ENCODE data around the gene IFIT3.
"Not testable (repeated sequence)": the region's sequence is repeated elsewhere in the genome, so short reads cannot be mapped to it uniquely, and the experiment has no call there.

The IFIT3 gene

GRCh38 chr10:89304026-89304425, 23.8 kb upstream of the IFIT3 start:
- in situ Hi-C loops (cut with MboI; ENCODE audit: low sequenced_read_pairs), result no loop called here

GRCh38 chr10:89304446-89304845, 23.4 kb upstream of the IFIT3 start:
- in situ Hi-C loops (cut with MboI; ENCODE audit: low sequenced_read_pairs), result no loop called here

- in situ Hi-C loops (cut with MboI; ENCODE audit: low sequenced_read_pairs), result no loop called here
Observed at GRCh38 chr10:89304925-89305324, 22.9 kb upstream of the IFIT3 start.

- in situ Hi-C loops (cut with MboI; ENCODE audit: low sequenced_read_pairs), result no loop called here
Observed at GRCh38 chr10:89305766-89306433, 21.9 kb upstream of the IFIT3 start.

- in situ Hi-C loops (cut with MboI; ENCODE audit: low sequenced_read_pairs), result no loop called here
Observed at GRCh38 chr10:89306434-89307268, 21.1 kb upstream of the IFIT3 start.

GRCh38 chr10:89307269-89307577, 20.6 kb upstream of the IFIT3 start:
- in situ Hi-C loops (cut with MboI; ENCODE audit: low sequenced_read_pairs), result no loop called here

- in situ Hi-C loops (cut with MboI; ENCODE audit: low sequenced_read_pairs), result no loop called here
Observed at GRCh38 chr10:89308266-89308665, 19.5 kb upstream of the IFIT3 start.

- in situ Hi-C loops (cut with MboI; ENCODE audit: low sequenced_read_pairs), result no loop called here
Observed at GRCh38 chr10:89308736-89309135, 19.1 kb upstream of the IFIT3 start.

GRCh38 chr10:89309156-89310055, 18.4 kb upstream of the IFIT3 start:
- in situ Hi-C loops (cut with MboI; ENCODE audit: low sequenced_read_pairs), result no loop called here

- in situ Hi-C loops (cut with MboI; ENCODE audit: low sequenced_read_pairs), result no loop called here
Observed at GRCh38 chr10:89310056-89310893, 17.5 kb upstream of the IFIT3 start.

- in situ Hi-C loops (cut with MboI; ENCODE audit: low sequenced_read_pairs), result no loop called here
Observed at GRCh38 chr10:89312973-89313372, 14.8 kb upstream of the IFIT3 start.

- in situ Hi-C loops (cut with MboI; ENCODE audit: low sequenced_read_pairs), result no loop called here
Observed at GRCh38 chr10:89314676-89315075, 13.1 kb upstream of the IFIT3 start.

GRCh38 chr10:89318047-89318446, 9.8 kb upstream of the IFIT3 start:
- in situ Hi-C loops (cut with MboI; ENCODE audit: low sequenced_read_pairs), result not testable (repeated sequence)

- in situ Hi-C loops (cut with MboI; ENCODE audit: low sequenced_read_pairs), result not testable (repeated sequence)
Observed at GRCh38 chr10:89325081-89325480, 2.7 kb upstream of the IFIT3 start.

GRCh38 chr10:89325856-89326255, 1.9 kb upstream of the IFIT3 start:
- in situ Hi-C loops (cut with MboI; ENCODE audit: low sequenced_read_pairs), result not testable (repeated sequence)

- in situ Hi-C loops (cut with MboI; ENCODE audit: low sequenced_read_pairs), result no loop called here
Observed at GRCh38 chr10:89329151-89329550, 1.4 kb downstream of the IFIT3 start.

- in situ Hi-C loops (cut with MboI; ENCODE audit: low sequenced_read_pairs), result not testable (repeated sequence)
Observed at GRCh38 chr10:89330014-89330413, 2.2 kb downstream of the IFIT3 start.

GRCh38 chr10:89330537-89331212, 2.9 kb downstream of the IFIT3 start:
- in situ Hi-C loops (cut with MboI; ENCODE audit: low sequenced_read_pairs), result no loop called here

- in situ Hi-C loops (cut with MboI; ENCODE audit: low sequenced_read_pairs), result not testable (repeated sequence)
Observed at GRCh38 chr10:89331487-89332122, 3.8 kb downstream of the IFIT3 start.

Measured in hTERT RPE-1 (cell line).